Left renal cortex interstitium (tissue), 4 donors: ENCODE data around the gene KHDC4. TPM values are rescaled to one million over a fixed set of nuclear protein-coding genes. Genes with fewer than 3 reads are reported as not detected.

ENCODE experiments used
- DNase-seq, 4 donors: peaks; one replicate each; pipeline ENCODE4 v3.0.0-alpha.2; 2013; ENCODE audit warnings: low read depth in 4 of 4, low spot score in 2 of 4, missing footprints in 1 of 4
- polyA plus RNA-seq, 4 donors: library from polyadenylated mRNA; unstranded; fragments of 120-200 nt; gene quantifications; one replicate each; pipeline ENCODE4 v1.2.1, GENCODE V29; 2013; ENCODE audit not compliant: insufficient read length in 4 of 4

The KHDC4 gene
- polyA plus RNA-seq, 4 donors, result 39.4 to 88.1 (median 60.5) TPM

DNA sequence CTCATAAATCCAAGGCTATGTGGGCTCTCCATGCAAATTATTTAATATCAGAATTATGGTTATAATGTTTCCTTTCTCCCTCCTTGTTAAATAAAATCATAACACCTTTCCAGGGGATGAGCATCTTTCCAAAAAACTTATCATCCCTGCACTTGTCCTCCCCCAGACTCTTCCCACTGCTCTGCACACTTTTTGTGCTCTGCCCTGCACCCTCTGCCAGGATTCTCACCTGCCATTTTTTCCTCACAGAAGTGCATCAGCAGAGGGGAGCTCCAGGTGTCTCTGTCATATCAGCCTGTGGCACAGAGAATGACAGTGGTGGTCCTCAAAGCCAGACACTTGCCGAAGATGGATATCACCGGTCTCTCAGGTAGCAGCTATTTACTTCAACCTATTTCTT, 54.0 kb downstream of the KHDC4 start:
- DNase-seq, result no peak

GRCh38 chr1:155877945-155878344, 56.3 kb downstream of the KHDC4 start:
- no peak for DNase-seq

DNA sequence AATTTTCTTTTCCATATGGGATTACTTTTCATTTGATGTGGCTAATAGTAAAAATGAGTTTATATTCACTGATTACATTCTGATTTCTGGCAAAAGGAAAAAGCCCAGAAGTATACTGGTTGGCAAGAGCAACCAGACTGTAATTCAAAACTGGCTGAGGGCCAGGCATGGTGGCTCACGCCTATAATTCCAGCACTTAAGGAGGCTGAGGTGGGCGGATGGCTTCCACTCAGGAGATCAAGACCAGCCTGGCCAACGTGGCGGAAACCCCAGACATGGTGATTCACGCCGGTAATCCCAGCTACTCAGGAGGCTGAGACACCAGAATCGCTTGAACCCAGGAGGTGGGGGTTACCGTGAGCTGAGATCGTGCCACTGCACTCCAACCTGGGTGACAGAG, 60.4 kb downstream of the KHDC4 start:
- no peak for DNase-seq

- no peak for DNase-seq
Measured at GRCh38 chr1:155872527-155872926, 61.7 kb downstream of the KHDC4 start.

- no peak for DNase-seq
Measured at GRCh38 chr1:155871390-155871789, 62.8 kb downstream of the KHDC4 start.

GRCh38 chr1:155867766-155868165, 66.4 kb downstream of the KHDC4 start:
- DNase-seq, result no peak

- no peak for DNase-seq
Measured at GRCh38 chr1:155864393-155864792, 69.8 kb downstream of the KHDC4 start.

Other genes with a start within 250 kb of the KHDC4 start
- 10 to 100 TPM; 60.8 to 81.6 (median 72.5) TPM for gene YY1AP1, start 245.6 kb downstream of the KHDC4 start, polyA plus RNA-seq
- gene DAP3, start 245.3 kb downstream of the KHDC4 start, polyA plus RNA-seq, result 100 to 1,000 TPM in 3 of 4 donors, 10 to 100 TPM in 1; 99.7 to 152 (median 124) TPM
- 10 to 100 TPM; 31.1 to 62.9 (median 50.4) TPM for gene GON4L, start 77.2 kb downstream of the KHDC4 start, polyA plus RNA-seq
- gene SYT11, start 74.8 kb downstream of the KHDC4 start, polyA plus RNA-seq, result 10 to 100 TPM; 17.2 to 21.4 (median 20.4) TPM
- 10 to 100 TPM; 42.9 to 60.3 (median 47.6) TPM for gene RIT1, start 23.1 kb downstream of the KHDC4 start, polyA plus RNA-seq
- under 1 TPM; 0.14 to 0.23 (median 0.19) TPM for gene RXFP4, start 7.2 kb upstream of the KHDC4 start, polyA plus RNA-seq
- gene ARHGEF2, start 44.1 kb upstream of the KHDC4 start, polyA plus RNA-seq, result 10 to 100 TPM; 77.9 to 97.8 (median 81.2) TPM
- 100 to 1,000 TPM; 349 to 450 (median 397) TPM for gene SSR2, start 86.5 kb upstream of the KHDC4 start, polyA plus RNA-seq
- 10 to 100 TPM; 46.9 to 61.7 (median 51.8) TPM for gene UBQLN4, start 119.4 kb upstream of the KHDC4 start, polyA plus RNA-seq
- 10 to 100 TPM; 53.9 to 67.9 (median 60.2) TPM for gene LAMTOR2, start 120.4 kb upstream of the KHDC4 start, polyA plus RNA-seq
- 10 to 100 TPM; 51.0 to 63.6 (median 55.5) TPM for gene RAB25, start 126.7 kb upstream of the KHDC4 start, polyA plus RNA-seq
- 10 to 100 TPM; 40.9 to 53.6 (median 46.9) TPM for gene MEX3A, start 148.1 kb upstream of the KHDC4 start, polyA plus RNA-seq
- gene LMNA, start 180.3 kb upstream of the KHDC4 start, polyA plus RNA-seq, result 100 to 1,000 TPM in 3 of 4 donors, 10 to 100 TPM in 1; 81.2 to 114 (median 104) TPM
- 10 to 100 TPM; 18.3 to 24.5 (median 22.1) TPM for gene SEMA4A, start 219.2 kb upstream of the KHDC4 start, polyA plus RNA-seq